IMR-90 (cell line): ENCODE data around the gene ANKRD31.

Experiments
- BHLHE40 ChIP-seq: fragments of 150-350 bp; IDR thresholded peaks from 2 replicates; pipeline ENCODE4 v1.6.1; 2016; ENCODE audit warnings: mild to moderate bottlenecking, low read depth, low read length
- CHD1 ChIP-seq: IDR thresholded peaks from 2 replicates; pipeline ENCODE4 v1.6.1; 2012; ENCODE audit warnings: low read depth, low read length, improper control_type of control experiment
- POLR2A ChIP-seq: IDR thresholded peaks from 2 replicates; pipeline ENCODE4 v1.6.1; 2012; ENCODE audit warnings: mild to moderate bottlenecking, low read depth, low read length
- RCOR1 ChIP-seq: IDR thresholded peaks from 2 replicates; pipeline ENCODE4 v1.6.1; 2012; ENCODE audit warnings: mild to moderate bottlenecking, low read length, improper control_type of control experiment; ENCODE audit not compliant: insufficient replicate concordance
- SMC3 ChIP-seq: fragments of 150-350 bp; IDR thresholded peaks from 2 replicates; pipeline ENCODE4 v1.6.1; 2016; ENCODE audit warnings: low read depth, mild to moderate bottlenecking, antibody characterized with exemption, low read length, moderate library complexity
- TF ChIP-seq, protein P1 (sequence below): conservative IDR thresholded peaks from 2 replicates; pipeline ENCODE4 v1.5.1; 2012; ENCODE audit warnings: mild to moderate bottlenecking, low read depth, low read length, improper control_type of control experiment

DNA sequence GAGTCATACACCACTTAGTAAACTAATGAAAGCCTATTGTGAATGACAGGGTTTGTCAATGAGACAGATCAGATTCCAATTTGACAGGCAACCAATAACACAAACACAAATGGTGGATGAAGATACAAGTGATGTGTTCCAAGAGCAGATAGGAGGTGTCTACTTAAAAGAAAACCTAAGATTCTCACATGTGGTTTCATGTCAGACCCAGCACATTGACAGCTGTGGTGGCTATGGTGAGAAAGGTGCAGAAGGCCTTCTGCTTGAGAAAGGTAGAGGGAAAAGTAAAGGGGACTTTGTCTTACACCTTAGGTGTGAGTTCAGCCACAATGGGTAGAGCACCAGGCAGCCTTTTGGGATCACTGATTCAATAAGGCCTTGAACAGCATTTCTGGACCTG lies 11.2 kb downstream of the ANKRD31 start:
- TF ChIP-seq SMC3, result no peak
- no peak for TF ChIP-seq RCOR1
- no peak for TF ChIP-seq POLR2A
- TF ChIP-seq, protein P1, sequence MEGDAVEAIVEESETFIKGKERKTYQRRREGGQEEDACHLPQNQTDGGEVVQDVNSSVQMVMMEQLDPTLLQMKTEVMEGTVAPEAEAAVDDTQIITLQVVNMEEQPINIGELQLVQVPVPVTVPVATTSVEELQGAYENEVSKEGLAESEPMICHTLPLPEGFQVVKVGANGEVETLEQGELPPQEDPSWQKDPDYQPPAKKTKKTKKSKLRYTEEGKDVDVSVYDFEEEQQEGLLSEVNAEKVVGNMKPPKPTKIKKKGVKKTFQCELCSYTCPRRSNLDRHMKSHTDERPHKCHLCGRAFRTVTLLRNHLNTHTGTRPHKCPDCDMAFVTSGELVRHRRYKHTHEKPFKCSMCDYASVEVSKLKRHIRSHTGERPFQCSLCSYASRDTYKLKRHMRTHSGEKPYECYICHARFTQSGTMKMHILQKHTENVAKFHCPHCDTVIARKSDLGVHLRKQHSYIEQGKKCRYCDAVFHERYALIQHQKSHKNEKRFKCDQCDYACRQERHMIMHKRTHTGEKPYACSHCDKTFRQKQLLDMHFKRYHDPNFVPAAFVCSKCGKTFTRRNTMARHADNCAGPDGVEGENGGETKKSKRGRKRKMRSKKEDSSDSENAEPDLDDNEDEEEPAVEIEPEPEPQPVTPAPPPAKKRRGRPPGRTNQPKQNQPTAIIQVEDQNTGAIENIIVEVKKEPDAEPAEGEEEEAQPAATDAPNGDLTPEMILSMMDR, result no peak
- no peak for TF ChIP-seq CHD1
- TF ChIP-seq BHLHE40, result no peak
